ENCODE results near the gene CCDC7.

Gene CCDC7

GRCh38 chr10:32887481-32887880 lies 441.5 kb downstream of the CCDC7 start:
- no peak overlapping the region for H3K4me3 ChIP-seq (ENCODE audit: low read depth, low read length)
- no peak for TF ChIP-seq CTCF (IDR thresholded peaks at IDR 0.05; ENCODE audit: borderline replicate concordance, insufficient read depth, low read depth, low read length)

- no peak overlapping the region for H3K4me3 ChIP-seq (ENCODE audit: low read depth, low read length)
- TF ChIP-seq CTCF (IDR thresholded peaks at IDR 0.05; ENCODE audit: borderline replicate concordance, insufficient read depth, low read depth, low read length): no peak
Observed at GRCh38 chr10:32888161-32888927, 442.4 kb downstream of the CCDC7 start.

- TF ChIP-seq CTCF (IDR thresholded peaks at IDR 0.05; ENCODE audit: borderline replicate concordance, insufficient read depth, low read depth, low read length): no peak
- no peak overlapping the region for H3K4me3 ChIP-seq (ENCODE audit: low read depth, low read length)
Observed at GRCh38 chr10:32889631-32890212, 443.8 kb downstream of the CCDC7 start.

- no peak overlapping the region for H3K4me3 ChIP-seq (ENCODE audit: low read depth, low read length)
- TF ChIP-seq CTCF (IDR thresholded peaks at IDR 0.05; ENCODE audit: borderline replicate concordance, insufficient read depth, low read depth, low read length): no peak
Observed at GRCh38 chr10:32890444-32890843, 444.5 kb downstream of the CCDC7 start.

GRCh38 chr10:32891261-32891660 lies 445.3 kb downstream of the CCDC7 start:
- TF ChIP-seq CTCF (IDR thresholded peaks at IDR 0.05; ENCODE audit: borderline replicate concordance, insufficient read depth, low read depth, low read length): no peak
- no peak overlapping the region for H3K4me3 ChIP-seq (ENCODE audit: low read depth, low read length)

GRCh38 chr10:32893434-32893833 lies 447.5 kb downstream of the CCDC7 start:
- no peak overlapping the region for H3K4me3 ChIP-seq (ENCODE audit: low read depth, low read length)
- TF ChIP-seq CTCF (IDR thresholded peaks at IDR 0.05; ENCODE audit: borderline replicate concordance, insufficient read depth, low read depth, low read length): no peak

Data from GM12875 (cell line).